ENCODE measurements around the gene BCR. TPM values are rescaled to one million over a fixed set of nuclear protein-coding genes. Genes with fewer than 3 reads are reported as not detected.

BCR gene
- total and polyA plus RNA-seq, 2 of the 13 experiments (the other 11 are each of a cell fraction or from before 2014, with no cell fraction given): 19.9 to 33.6 TPM

- TF ChIP-seq ZNF496 (CRISPR knock-in tag; IDR thresholded peaks at IDR 0.05; ENCODE audit: insufficient replicate concordance) (no peak), ERF (CRISPR knock-in tag; IDR thresholded peaks at IDR 0.05) (peak; percentile 77), LRRFIP1 (CRISPR knock-in tag; conservative IDR thresholded peaks at IDR 0.05) (no peak), CEBPG (CRISPR knock-in tag; IDR thresholded peaks at IDR 0.05) (no peak), POLR2G (IDR thresholded peaks at IDR 0.05; ENCODE audit: low read depth, low read length) (no peak), REXO4 (CRISPR knock-in tag; IDR thresholded peaks at IDR 0.05; ENCODE audit: borderline replicate concordance) (no peak), ZBED4 (CRISPR knock-in tag; IDR thresholded peaks at IDR 0.05; ENCODE audit: borderline replicate concordance) (no peak), NFATC3 (CRISPR knock-in tag; IDR thresholded peaks at IDR 0.05) (no peak), RBM22 (optimal IDR thresholded peaks at IDR 0.05; ENCODE audit: low read length) (no peak), ZNF691 (CRISPR knock-in tag; IDR thresholded peaks at IDR 0.05; ENCODE audit: borderline replicate concordance, low read depth) (no peak; the same call in 1 of the 2 replicates), MLX (CRISPR knock-in tag; IDR thresholded peaks at IDR 0.05) (no peak), SNAPC2 (CRISPR knock-in tag; IDR thresholded peaks at IDR 0.05) (0 out of 2 replicates have a peak, but pooled peaks have one; percentile 30), DNMT1 (CRISPR knock-in tag; IDR thresholded peaks at IDR 0.05) (no peak), IKZF4 (CRISPR knock-in tag; IDR thresholded peaks at IDR 0.05; ENCODE audit: borderline replicate concordance, low read depth, not compliant biosample characterization) (no peak), ZNF17 (CRISPR knock-in tag; IDR thresholded peaks at IDR 0.05) (no peak), ZFP36L1 (CRISPR knock-in tag; IDR thresholded peaks at IDR 0.05) (no peak), ZNF33B (CRISPR knock-in tag; IDR thresholded peaks at IDR 0.05) (no peak; the same call in 1 of the 2 replicates), TBX2 (CRISPR knock-in tag; IDR thresholded peaks at IDR 0.05; ENCODE audit: borderline replicate concordance) (no peak), KDM2A (CRISPR knock-in tag; IDR thresholded peaks at IDR 0.05; ENCODE audit: borderline replicate concordance, low read depth) (0 out of 2 replicates have a peak, but pooled peaks have one; percentile 44), GATAD2A (CRISPR knock-in tag; IDR thresholded peaks at IDR 0.05) (peak; percentile 76), ZNF180 (CRISPR knock-in tag; IDR thresholded peaks at IDR 0.05; ENCODE audit: borderline replicate concordance, low read depth) (no peak), IRF2 (CRISPR knock-in tag; IDR thresholded peaks at IDR 0.05) (peak; percentile 65)
These were observed 66.9 kb downstream of the BCR start (continued) for GRCh38 chr22:23246982-23247766.
